HEK293 (cell line): Measurements from ENCODE around the gene KLF12.

ENCODE experiments used
- KLF16 ChIP-seq: fragments of 450-650 bp; formaldehyde crosslinking; IDR thresholded peaks from 2 replicates; pipeline ENCODE4 v1.5.1; 2017; ENCODE audit warnings: missing biosample characterization, missing genetic modification characterization
- REPIN1 ChIP-seq: fragments of 450-650 bp; formaldehyde crosslinking; IDR thresholded peaks from 2 replicates; pipeline ENCODE4 v1.5.1; 2017; ENCODE audit warnings: missing biosample characterization, missing genetic modification characterization, low read depth
- ZBTB7A ChIP-seq: fragments of 450-650 bp; formaldehyde crosslinking; IDR thresholded peaks from 2 replicates; pipeline ENCODE4 v1.5.1; 2016; ENCODE audit warnings: low read depth, missing biosample characterization, missing genetic modification characterization
- ZBTB8A ChIP-seq: fragments of 450-650 bp; formaldehyde crosslinking; IDR thresholded peaks from 2 replicates; pipeline ENCODE4 v1.5.1; 2016; ENCODE audit warnings: missing biosample characterization, missing genetic modification characterization
- ZNF580 ChIP-seq: fragments of 450-650 bp; formaldehyde crosslinking; IDR thresholded peaks from 2 replicates; pipeline ENCODE4 v1.5.1; 2016; ENCODE audit warnings: missing biosample characterization, missing genetic modification characterization
- ZNF792 ChIP-seq: fragments of 450-650 bp; formaldehyde crosslinking; IDR thresholded peaks from 2 replicates; pipeline ENCODE4 v1.5.1; 2016; ENCODE audit warnings: missing biosample characterization, missing genetic modification characterization
- ZNF830 ChIP-seq: fragments of 450-650 bp; IDR thresholded peaks from 2 replicates; pipeline ENCODE4 v1.5.0; 2018; ENCODE audit warnings: missing biosample characterization, missing genetic modification characterization, low read depth, mild to moderate bottlenecking, moderate library complexity
- TF ChIP-seq, protein P1 (sequence below): fragments of 450-650 bp; formaldehyde crosslinking; IDR thresholded peaks from 2 replicates; pipeline ENCODE4 v1.5.1; 2016; ENCODE audit warnings: missing biosample characterization, missing genetic modification characterization

- TF ChIP-seq KLF16 (tag by site-specific recombination) (no peak), ZNF830 (tag by site-specific recombination) (no peak), ZBTB8A (no peak), ZBTB7A (tag by site-specific recombination) (no peak), ZNF792 (no peak), ZNF580 (tag by site-specific recombination) (no peak), REPIN1 (tag by site-specific recombination) (no peak)
- TF ChIP-seq, protein P1, sequence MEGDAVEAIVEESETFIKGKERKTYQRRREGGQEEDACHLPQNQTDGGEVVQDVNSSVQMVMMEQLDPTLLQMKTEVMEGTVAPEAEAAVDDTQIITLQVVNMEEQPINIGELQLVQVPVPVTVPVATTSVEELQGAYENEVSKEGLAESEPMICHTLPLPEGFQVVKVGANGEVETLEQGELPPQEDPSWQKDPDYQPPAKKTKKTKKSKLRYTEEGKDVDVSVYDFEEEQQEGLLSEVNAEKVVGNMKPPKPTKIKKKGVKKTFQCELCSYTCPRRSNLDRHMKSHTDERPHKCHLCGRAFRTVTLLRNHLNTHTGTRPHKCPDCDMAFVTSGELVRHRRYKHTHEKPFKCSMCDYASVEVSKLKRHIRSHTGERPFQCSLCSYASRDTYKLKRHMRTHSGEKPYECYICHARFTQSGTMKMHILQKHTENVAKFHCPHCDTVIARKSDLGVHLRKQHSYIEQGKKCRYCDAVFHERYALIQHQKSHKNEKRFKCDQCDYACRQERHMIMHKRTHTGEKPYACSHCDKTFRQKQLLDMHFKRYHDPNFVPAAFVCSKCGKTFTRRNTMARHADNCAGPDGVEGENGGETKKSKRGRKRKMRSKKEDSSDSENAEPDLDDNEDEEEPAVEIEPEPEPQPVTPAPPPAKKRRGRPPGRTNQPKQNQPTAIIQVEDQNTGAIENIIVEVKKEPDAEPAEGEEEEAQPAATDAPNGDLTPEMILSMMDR (tag by site-specific recombination): no peak
These were observed 1.9 kb downstream of the KLF12 start for GRCh38 chr13:74132152-74132775.
